GM12878 (cell line): ENCODE results near the gene MYNN. TPM values are rescaled to one million over a fixed set of nuclear protein-coding genes. Genes with fewer than 3 reads are reported as not detected.

Experiments used
- BRCA1 ChIP-seq: IDR thresholded peaks from 2 replicates; pipeline ENCODE4 v1.6.1; 2011; ENCODE audit warnings: low read depth, low read length, improper control_type of control experiment
- CREB1 ChIP-seq: IDR thresholded peaks from 2 replicates; pipeline ENCODE4 v1.6.1; 2012; ENCODE audit warnings: low read depth, mild to moderate bottlenecking, inconsistent platforms
- DPF2 ChIP-seq: fragments of 450-650 bp; IDR thresholded peaks from 2 replicates; pipeline ENCODE4 v1.6.1; 2017; ENCODE audit warnings: mild to moderate bottlenecking
- ESRRA ChIP-seq: IDR thresholded peaks from 2 replicates; pipeline ENCODE4 v1.6.1; 2012; ENCODE audit warnings: mild to moderate bottlenecking, low read length, improper control_type of control experiment
- GATAD2B ChIP-seq: fragments of 450-650 bp; conservative IDR thresholded peaks from 2 replicates; pipeline ENCODE4 v1.6.1; 2017; ENCODE audit warnings: low read depth, mild to moderate bottlenecking, moderate library complexity
- HCFC1 ChIP-seq: fragments of 150-350 bp; IDR thresholded peaks from 2 replicates; pipeline ENCODE4 v1.6.1; 2014; ENCODE audit warnings: low read length
- IKZF1 ChIP-seq: fragments of 450-650 bp; conservative IDR thresholded peaks from 2 replicates; pipeline ENCODE4 v1.6.1; 2017; ENCODE audit warnings: antibody characterized with exemption, mild to moderate bottlenecking
- JUND ChIP-seq: IDR thresholded peaks from 2 replicates; pipeline ENCODE4 v1.6.1; 2012; ENCODE audit warnings: low read depth, mild to moderate bottlenecking, low read length, improper control_type of control experiment, moderate library complexity
- MEF2A ChIP-seq: IDR thresholded peaks from 2 replicates; pipeline ENCODE4 v1.6.1; 2011; ENCODE audit warnings: low read depth, mild to moderate bottlenecking, low read length, moderate library complexity; ENCODE audit not compliant: insufficient read depth
- NFIC ChIP-seq: IDR thresholded peaks from 2 replicates; pipeline ENCODE4 v1.6.1; 2012; ENCODE audit warnings: low read depth, mild to moderate bottlenecking, inconsistent platforms, low read length, moderate library complexity
- NFXL1 ChIP-seq: fragments of 450-650 bp; IDR thresholded peaks from 2 replicates; pipeline ENCODE4 v1.6.1; 2017; ENCODE audit warnings: antibody characterized with exemption, mild to moderate bottlenecking, borderline replicate concordance
- NFYA ChIP-seq: IDR thresholded peaks from 2 replicates; pipeline ENCODE4 v1.6.1; 2011; ENCODE audit warnings: low read depth, mild to moderate bottlenecking, low read length, improper control_type of control experiment, borderline replicate concordance
- PRDM15 ChIP-seq: fragments of 450-650 bp; formaldehyde crosslinking; IDR thresholded peaks from 2 replicates; pipeline ENCODE4 v1.4.0; 2020; ENCODE audit warnings: mild to moderate bottlenecking, moderate library complexity
- SREBF1 ChIP-seq: IDR thresholded peaks from 2 replicates; pipeline ENCODE4 v1.6.1; 2012; ENCODE audit warnings: mild to moderate bottlenecking, low read length
- SRF ChIP-seq, 2 experiments: IDR thresholded peaks; 2 replicates each; pipeline ENCODE4 v1.6.1; 2011; ENCODE audit warnings: low read depth in 2 of 2, low read length in 2 of 2, mild to moderate bottlenecking in 1 of 2, moderate library complexity in 1 of 2
- TCF7 ChIP-seq: IDR thresholded peaks from 2 replicates; pipeline ENCODE4 v1.6.1; 2014; ENCODE audit warnings: antibody characterized with exemption, borderline replicate concordance
- ZBED1 ChIP-seq: IDR thresholded peaks from 2 replicates; pipeline ENCODE4 v1.6.1; 2016; ENCODE audit warnings: borderline replicate concordance
- ZBTB11 ChIP-seq: fragments of 450-650 bp; formaldehyde crosslinking; IDR thresholded peaks from 2 replicates; pipeline ENCODE4 v1.5.0; 2022; ENCODE audit warnings: mild to moderate bottlenecking, missing genetic modification characterization
- ZNF274 ChIP-seq: IDR thresholded peaks from one replicate; pipeline ENCODE4 v1.8.0; 2011; ENCODE audit not compliant: insufficient read length, insufficient read depth
- polyA plus RNA-seq, 11 experiments: library from polyadenylated mRNA; depleted of rRNA in 4 of 11; unstranded in 6 of 11; stranded (reverse) in 5 of 11; fragments of >200 nt; fragmentation: Nextera tagmentation in 4 of 11; fragmentation: Illumina TruSeq in 1 of 11; extraction: Ambion mirVana in 4 of 11; extraction: Trizol in 1 of 11; gene quantifications; 1 replicate in 1 of 11; 2 replicates in 10 of 11; pipeline versions ENCODE4 v1.2.1 to v1.2.3, GENCODE V29; 2011 to 2016; ENCODE audit warnings: inconsistent platforms in 2 of 11, missing spikeins in 2 of 11, low read depth in 1 of 11
- total RNA-seq, 4 experiments: library from RNA; depleted of rRNA in 3 of 4; stranded (reverse); fragments of >200 nt in 3 of 4; fragmentation: Illumina TruSeq in 1 of 4; extraction: Trizol in 1 of 4; gene quantifications; 2 replicates each; pipeline versions ENCODE4 v1.2.1 to v1.2.3, GENCODE V29; 2013 to 2021
- TF ChIP-seq, protein P1 (sequence below): IDR thresholded peaks from 2 replicates; pipeline ENCODE4 v1.6.1; 2011; ENCODE audit warnings: borderline replicate concordance, low read depth, mild to moderate bottlenecking, moderate library complexity, low read length; ENCODE audit not compliant: insufficient read depth, poor library complexity, severe bottlenecking
- TF ChIP-seq, protein P2 (sequence below): fragments of 150-350 bp; IDR thresholded peaks from 2 replicates; pipeline ENCODE4 v1.6.1; 2014; ENCODE audit warnings: mild to moderate bottlenecking, low read depth, low read length

Gene MYNN
- total and polyA plus RNA-seq, 10 of the 15 experiments (the other 5 are each of a cell fraction or from before 2014, with no cell fraction given), result 8.8 to 20.5 (median 15.8) TPM

DNA sequence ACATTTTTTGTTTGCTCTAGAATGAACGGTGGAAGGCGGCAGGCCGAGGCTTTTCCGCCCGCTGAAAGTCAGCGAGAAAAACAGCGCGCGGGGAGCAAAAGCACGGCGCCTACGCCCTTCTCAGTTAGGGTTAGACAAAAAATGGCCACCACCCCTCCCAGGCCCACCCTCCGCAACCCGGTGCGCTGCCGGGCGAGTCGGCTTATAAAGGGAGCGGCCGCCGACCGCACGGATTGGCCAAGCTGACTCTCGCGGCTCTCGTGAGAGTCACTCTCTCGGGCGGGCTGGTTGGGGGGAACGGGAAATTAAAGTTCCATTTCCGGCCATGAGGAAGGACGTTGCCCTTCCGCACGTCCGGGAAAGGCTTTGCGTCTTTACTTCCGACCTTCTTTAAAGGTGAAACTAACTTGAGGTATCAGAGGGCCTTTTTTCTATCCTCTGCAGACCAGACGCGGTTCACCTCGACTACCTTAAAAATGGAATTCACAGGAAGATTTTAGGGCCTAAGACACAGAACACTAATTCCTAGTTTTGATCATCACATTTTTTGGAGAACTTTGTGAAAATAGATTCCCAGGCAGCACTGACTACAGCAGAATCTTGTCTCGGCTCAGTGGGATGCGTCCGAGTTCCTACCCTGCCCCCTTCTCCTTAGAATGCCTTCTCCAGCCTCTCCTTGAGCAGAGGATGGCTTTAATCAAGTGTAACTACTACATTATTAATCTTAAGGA lies 8.1 kb upstream of the MYNN start, which contains the start of gene TERC (continued):
- no peak for TF ChIP-seq ZBTB11 (CRISPR knock-in tag)
- TF ChIP-seq MEF2A, result no peak
- TF ChIP-seq DPF2, result no peak
- TF ChIP-seq SREBF1, result no peak
- TF ChIP-seq BRCA1, result peak; percentile 82
- TF ChIP-seq ESRRA, result no peak
- TF ChIP-seq NFXL1, result no peak
- no peak for TF ChIP-seq NFYA
- TF ChIP-seq GATAD2B, result no peak; the same call in 1 of the 2 replicates
- no peak for TF ChIP-seq ZNF274
- no peak; the same call in 1 of the 2 replicates for TF ChIP-seq CREB1
- TF ChIP-seq TCF7, result no peak
- TF ChIP-seq HCFC1, result no peak; the same call in 1 of the 2 replicates
- peak; percentile 47 for TF ChIP-seq IKZF1
- no peak for TF ChIP-seq NFIC
- TF ChIP-seq ZBED1, result 0 out of 2 replicates have a peak, but pooled peaks have one; percentile 58
- TF ChIP-seq, protein P1, sequence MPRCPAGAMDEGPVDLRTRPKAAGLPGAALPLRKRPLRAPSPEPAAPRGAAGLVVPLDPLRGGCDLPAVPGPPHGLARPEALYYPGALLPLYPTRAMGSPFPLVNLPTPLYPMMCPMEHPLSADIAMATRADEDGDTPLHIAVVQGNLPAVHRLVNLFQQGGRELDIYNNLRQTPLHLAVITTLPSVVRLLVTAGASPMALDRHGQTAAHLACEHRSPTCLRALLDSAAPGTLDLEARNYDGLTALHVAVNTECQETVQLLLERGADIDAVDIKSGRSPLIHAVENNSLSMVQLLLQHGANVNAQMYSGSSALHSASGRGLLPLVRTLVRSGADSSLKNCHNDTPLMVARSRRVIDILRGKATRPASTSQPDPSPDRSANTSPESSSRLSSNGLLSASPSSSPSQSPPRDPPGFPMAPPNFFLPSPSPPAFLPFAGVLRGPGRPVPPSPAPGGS, result no peak
- no peak for TF ChIP-seq JUND
- TF ChIP-seq, protein P2, sequence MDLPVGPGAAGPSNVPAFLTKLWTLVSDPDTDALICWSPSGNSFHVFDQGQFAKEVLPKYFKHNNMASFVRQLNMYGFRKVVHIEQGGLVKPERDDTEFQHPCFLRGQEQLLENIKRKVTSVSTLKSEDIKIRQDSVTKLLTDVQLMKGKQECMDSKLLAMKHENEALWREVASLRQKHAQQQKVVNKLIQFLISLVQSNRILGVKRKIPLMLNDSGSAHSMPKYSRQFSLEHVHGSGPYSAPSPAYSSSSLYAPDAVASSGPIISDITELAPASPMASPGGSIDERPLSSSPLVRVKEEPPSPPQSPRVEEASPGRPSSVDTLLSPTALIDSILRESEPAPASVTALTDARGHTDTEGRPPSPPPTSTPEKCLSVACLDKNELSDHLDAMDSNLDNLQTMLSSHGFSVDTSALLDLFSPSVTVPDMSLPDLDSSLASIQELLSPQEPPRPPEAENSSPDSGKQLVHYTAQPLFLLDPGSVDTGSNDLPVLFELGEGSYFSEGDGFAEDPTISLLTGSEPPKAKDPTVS, result no peak
- TF ChIP-seq PRDM15 (CRISPR knock-in tag), result no peak
- TF ChIP-seq SRF (IDR thresholded peaks at IDR 0.05; ENCODE audit: low read depth in 2 of 2, low read length in 2 of 2), result 0 out of 4 replicates have a peak, but pooled peaks of 1 of the 2 experiments have one; percentile 59
